Activated CD4-positive, alpha-beta T cell treated with anti-CD3 and anti-CD28 coated beads for 24 hours (primary cell): ENCODE results near the gene BCS1L.

ENCODE experiments used
- DNase-seq, 2 donors: peaks; one replicate each; pipeline ENCODE4 v3.0.0-alpha.2; 2020; ENCODE audit warnings: low read depth in 2 of 2

BCS1L gene, protein sequence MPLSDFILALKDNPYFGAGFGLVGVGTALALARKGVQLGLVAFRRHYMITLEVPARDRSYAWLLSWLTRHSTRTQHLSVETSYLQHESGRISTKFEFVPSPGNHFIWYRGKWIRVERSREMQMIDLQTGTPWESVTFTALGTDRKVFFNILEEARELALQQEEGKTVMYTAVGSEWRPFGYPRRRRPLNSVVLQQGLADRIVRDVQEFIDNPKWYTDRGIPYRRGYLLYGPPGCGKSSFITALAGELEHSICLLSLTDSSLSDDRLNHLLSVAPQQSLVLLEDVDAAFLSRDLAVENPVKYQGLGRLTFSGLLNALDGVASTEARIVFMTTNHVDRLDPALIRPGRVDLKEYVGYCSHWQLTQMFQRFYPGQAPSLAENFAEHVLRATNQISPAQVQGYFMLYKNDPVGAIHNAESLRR

DNA sequence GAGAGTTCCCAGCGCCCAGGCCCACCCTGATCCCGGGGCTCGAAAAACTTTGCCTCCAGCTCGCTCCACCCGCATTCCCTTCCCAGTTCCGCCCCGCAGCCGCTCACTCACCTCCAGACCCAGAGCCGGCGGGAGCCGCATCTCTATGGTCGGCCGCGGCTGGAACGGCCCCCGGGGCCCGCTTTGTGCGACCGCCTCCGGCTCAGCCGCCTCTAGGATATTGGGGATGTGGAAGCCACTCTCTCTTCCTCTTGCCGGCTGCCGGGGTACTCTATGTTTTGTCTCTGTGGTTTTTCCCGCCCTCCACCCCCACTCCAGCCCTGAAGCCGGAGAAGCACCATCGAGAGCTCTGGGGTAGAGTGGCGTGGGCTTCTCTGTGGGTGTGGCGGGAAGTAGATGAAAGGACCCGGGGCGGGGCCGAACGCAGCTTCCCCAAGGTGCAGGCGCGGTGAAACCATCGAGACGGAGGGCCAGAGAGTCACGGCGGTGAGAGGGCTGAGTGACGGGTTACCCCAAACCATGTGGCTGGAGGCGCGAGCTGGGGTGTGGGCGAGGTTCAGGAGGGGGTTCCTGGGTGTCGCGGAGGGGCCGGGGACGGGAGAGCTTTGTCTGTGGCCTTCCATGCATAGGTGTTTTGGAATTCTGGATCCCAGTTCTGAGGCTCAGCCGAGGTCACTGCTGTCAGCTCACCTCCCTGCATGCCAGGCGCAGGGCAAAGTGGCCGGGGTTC is at the start of gene BCS1L, which contains the start of gene ZNF142:
Gene BCS1L (plus strand): TSS at position 426 of the 730 bp plus-strand sequence. CDS start 1,305 bp downstream, outside the sequence.
Gene ZNF142 (minus strand): TSS at position 366 of the 730 bp plus-strand sequence. CDS start 3,194 bp downstream, outside the sequence.
- DNase-seq: peak; percentile 95

DNA sequence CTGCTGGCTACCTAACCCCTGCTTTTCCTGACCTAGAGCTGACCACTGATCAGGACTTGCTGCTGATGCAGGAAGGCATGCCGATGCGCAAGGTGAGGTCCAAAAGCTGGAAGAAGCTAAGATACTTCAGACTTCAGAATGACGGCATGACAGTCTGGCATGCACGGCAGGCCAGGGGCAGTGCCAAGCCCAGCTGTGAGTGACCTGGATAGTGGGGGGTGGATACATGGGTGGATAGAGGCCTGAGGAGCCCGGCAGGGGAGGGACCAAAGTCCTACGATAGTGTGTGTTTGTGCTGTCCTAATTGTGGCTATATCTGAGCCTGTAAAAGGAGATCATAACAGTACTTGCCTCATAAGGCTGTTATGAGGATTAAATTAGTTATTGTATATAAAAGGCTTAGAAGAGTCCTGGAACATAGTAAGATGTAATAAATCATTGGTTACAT is 43.6 kb upstream of the BCS1L start:
- DNase-seq: no peak

- no peak for DNase-seq
Observed at GRCh38 chr2:218618102-218618860, 41.2 kb upstream of the BCS1L start.

- DNase-seq: no peak
Observed at GRCh38 chr2:218621007-218621406, 38.5 kb upstream of the BCS1L start.

GRCh38 chr2:218622606-218623365 is 36.7 kb upstream of the BCS1L start:
- no peak for DNase-seq

GRCh38 chr2:218623366-218623705 is 36.1 kb upstream of the BCS1L start:
- no peak for DNase-seq

DNA sequence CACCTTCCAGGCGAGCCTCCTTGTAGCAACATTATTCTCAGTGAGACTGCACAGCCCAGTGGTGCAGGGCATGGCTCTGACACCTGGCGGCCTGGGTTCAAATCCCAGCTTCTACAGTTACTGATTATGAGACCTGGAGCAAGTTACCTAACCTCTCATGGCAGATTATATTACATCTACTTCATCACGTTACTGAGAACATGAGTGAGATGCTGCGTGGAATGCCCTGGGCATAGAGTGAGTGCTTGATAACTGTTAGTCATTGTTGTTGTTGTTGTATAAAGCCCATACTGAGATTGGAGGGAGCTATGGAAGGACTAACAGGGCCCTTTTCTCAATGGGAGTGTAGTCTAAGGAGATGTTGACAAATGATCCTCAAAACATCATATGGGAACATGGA is 33.1 kb upstream of the BCS1L start:
- no peak for DNase-seq

GRCh38 chr2:218627939-218628338 is 31.5 kb upstream of the BCS1L start:
- DNase-seq: no peak

- no peak for DNase-seq
Observed at GRCh38 chr2:218631837-218632236, 27.6 kb upstream of the BCS1L start.

DNA sequence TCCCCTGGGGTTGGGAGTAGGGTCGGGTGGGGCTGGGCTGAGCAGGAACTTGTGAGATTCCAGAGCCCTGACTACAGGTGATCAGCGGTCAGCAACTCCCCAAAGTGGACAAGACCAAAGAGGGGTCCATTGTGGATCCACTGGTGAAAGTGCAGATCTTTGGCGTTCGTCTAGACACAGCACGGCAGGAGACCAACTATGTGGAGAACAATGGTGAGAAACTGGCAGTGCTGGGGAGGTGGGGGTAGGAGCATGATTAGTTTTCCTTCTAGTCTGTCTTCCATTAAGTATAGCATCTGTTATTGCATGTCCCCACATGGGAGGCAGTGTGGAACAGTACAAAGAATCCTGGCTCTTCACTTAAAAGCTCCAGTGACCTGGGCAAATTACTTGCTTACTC is 23.8 kb upstream of the BCS1L start:
- no peak for DNase-seq

DNA sequence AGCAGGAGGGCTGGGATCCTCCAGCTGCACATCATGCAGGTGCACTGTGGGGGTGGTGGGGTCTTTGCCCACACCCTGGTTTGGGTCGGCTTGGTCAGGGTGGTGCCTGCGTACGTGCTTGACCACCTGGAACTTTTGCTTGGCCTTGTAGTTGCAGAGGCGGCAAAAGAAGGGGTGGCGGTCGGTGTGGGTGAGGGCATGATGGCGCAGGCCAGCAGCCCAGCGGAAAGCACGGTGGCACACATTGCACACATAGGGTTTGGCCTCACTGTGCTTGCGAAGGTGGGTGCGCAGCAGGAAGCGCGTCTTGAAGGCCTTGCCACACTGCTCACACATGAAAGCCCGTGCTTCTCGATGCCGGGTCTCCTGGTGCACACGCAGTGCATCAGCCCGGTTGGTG is 21.1 kb upstream of the BCS1L start:
- no peak for DNase-seq

DNA sequence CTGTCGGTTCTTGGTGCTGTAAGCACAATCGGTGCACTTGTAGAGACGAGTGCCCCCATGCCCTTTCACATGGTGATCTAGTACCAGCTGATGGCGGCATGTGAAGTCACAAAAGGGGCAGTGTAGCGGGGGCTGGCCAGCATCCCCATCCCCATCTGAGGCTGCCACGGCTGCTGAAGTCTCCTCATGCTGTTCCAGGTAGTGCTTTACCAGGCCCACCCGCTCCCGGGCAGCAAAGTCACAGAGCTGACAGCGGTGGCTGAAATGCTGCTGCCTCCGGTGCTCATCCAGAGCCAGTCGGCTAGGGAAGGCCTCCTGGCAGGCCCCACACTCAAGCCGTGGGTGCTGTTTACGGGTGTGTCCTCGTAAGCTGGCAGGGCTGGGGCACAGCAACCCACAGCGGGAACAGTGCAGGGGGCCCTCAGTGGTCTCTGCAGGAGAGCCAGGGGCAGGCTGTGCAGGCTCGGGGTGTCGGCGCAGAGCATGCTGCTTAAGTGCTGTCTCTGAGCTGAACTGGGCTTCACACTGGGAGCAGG is 17.3 kb upstream of the BCS1L start:
- DNase-seq: no peak

- no peak for DNase-seq
Observed at GRCh38 chr2:218642786-218643185, 16.7 kb upstream of the BCS1L start.

- DNase-seq: no peak
Observed at GRCh38 chr2:218643751-218644310, 15.7 kb upstream of the BCS1L start.

DNA sequence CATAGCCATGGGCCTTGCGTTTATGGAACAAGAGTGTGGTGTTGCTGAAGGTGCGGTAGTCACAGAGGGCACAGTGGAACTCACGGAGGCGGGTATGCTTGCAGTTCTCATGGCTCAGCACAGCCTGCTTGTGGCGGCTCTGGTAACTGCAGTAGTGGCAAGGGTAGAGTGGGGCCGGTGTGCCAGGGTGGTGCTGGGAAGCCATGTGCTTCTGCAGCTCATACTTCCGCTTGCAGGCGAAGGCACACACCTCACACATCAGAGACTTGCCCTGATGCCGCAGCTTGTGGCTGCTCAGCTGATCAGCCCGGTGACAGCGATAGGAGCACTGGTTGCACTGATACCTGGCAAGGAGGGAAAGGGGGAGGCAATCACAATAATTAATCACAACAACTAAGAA is 14.8 kb upstream of the BCS1L start:
- no peak for DNase-seq

DNA sequence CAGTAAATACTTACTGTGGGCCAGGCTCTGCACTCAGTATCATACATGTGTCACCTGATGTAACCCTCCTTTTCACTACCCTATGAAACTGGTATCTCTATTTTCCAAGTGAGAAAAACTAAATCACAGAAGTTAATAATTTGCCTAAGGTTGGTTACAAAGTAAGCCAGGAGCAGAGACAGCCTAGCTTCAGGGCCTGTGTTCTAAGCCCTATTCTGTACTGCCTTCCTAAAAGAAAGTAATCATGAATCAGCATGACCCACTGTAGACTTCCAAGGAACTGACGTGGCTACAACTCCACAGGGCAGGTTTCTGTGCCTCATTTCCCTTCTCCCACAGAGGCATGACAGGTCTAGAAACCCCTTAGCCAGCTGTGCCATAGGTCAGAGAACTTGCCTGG is 14.4 kb upstream of the BCS1L start:
- DNase-seq: no peak

DNA sequence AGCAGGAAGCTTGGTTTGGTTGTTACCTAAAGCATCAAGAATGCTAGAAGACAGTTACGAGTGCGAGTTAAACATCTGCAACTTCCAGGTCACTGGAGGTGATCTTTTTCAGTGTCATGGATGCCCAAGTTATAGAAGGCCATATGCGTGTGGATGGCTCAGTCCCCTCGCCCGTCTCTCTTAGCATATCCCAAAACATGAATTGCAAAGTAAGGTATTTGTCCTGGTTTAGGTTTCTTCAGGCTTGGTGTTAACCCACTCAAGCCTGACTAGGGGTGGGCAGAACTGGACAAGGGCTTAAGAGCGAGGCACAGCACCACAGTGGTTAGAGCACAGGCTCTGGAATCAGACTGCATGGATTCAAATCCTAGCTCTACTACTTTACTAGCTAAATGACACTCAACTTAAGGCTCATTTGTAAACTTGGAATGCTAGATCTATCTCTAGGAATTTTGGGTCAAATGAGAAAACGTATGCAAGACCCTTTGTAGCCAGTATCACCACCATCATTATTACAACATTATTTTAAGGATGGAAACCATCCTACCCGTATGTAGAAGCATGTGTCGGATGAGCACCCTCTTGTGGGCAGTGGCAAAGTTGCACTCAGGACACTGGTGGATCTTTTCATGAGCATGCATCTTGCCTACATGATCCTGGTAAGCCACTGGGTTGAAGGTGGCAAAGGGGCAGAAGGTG is 11.2 kb upstream of the BCS1L start:
- peak; percentile 23 for DNase-seq

DNA sequence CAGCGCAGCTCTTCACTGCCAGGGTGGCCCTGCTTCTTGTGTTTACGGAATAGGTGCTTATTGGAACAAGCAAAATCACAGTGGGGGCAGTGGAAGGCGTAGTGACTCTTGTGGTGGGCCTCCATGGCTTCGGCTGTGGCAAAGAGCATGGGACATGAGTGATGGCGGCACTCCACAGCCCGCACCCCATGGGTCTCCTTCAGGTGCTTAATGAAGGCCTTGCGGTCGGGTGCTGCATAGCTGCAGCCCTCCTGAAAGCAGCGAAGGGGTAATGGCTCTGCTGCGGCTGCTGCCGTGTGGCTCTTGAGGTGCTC is 10.7 kb upstream of the BCS1L start:
- no peak for DNase-seq

DNA sequence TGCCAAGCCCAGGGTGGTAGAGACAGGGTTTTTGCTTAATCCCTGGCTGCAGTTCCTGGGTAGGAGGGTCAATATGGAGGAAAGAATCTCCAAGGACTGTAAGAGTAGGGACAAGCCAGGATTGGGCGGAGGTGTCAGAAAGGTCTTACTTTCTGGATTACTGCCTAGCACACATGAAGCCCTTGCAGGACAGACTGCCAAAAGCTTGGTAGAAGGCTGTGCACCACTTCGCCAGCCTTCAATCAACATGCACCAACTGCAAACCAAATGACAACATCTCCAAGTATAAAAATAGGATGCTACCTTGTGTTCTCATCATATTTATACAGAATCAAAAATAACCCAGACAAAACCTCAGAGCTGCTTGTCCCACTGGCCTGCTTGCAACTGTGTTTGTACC is 3.7 kb upstream of the BCS1L start:
- DNase-seq: no peak

DNA sequence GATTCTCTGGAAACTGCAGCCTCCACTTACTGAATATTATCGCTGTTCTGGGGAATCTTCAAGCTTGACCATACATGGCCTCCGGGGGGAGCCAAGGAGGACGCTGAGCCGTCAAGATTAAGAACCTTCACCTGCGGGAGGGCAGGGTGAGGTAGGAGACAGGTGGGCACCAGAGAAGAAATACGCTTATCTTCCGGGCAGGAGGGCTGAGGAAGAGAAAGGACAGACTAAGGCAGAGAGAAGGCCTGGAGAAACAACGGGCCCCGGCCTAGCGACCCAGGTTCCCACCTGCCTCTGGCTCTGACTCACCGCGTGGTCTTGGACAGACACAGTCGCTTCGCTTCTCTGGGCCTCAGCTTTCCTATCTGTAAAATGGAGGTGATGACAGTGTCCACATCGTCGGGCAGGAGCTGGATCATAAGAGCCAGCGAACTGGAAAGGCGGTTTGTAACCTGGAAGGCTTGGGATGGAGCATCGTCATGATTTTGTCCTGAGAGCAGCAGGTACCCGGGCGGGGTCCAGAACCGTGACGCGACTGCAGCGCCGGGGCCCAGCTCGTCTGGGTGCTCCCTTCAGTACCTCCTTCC is 719 bp upstream of the BCS1L start:
- DNase-seq: peak in 1 of 2 donors; percentile 43
